Left ventricle myocardium superior (tissue), 1 donor: ENCODE measurements around the gene C9orf78. TPM values are rescaled to one million over a fixed set of nuclear protein-coding genes. Genes with fewer than 3 reads are reported as not detected.

Experiments used
- ATAC-seq: fragments of 200-7000 bp; cut with Tn5 transposase; one replicate; pipeline ENCODE4 v1.9.1; 2020; ENCODE audit warnings: mild to moderate bottlenecking, moderate library complexity
- DNase-seq: peaks from one replicate; pipeline ENCODE4 v3.0.0-alpha.2; 2020
- intact Hi-C: fragments of 100-400 bp; cut with micrococcal nuclease; formaldehyde crosslinking; loops from one replicate; pipeline ENCODE4 v1.11.0; 2022
- long read RNA-seq: library from polyadenylated mRNA; unstranded; transcript quantifications from one replicate; pipeline ENCODE4 v2.0.0, GENCODE V29; 2021
- total RNA-seq: library from RNA; stranded (reverse); fragmentation: NEBNext Ultra II Directional; extraction: Animal tissue kit (Norgen Biotek cat#: 25700); gene quantifications from one replicate; pipeline ENCODE4 v1.2.1, GENCODE V29; 2021
- donor health status: DM: no; HTN: yes; CAD: no; lungs with severe emphysema.

The C9orf78 gene, protein sequence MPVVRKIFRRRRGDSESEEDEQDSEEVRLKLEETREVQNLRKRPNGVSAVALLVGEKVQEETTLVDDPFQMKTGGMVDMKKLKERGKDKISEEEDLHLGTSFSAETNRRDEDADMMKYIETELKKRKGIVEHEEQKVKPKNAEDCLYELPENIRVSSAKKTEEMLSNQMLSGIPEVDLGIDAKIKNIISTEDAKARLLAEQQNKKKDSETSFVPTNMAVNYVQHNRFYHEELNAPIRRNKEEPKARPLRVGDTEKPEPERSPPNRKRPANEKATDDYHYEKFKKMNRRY
- 35.6 TPM for total RNA-seq
- long read RNA-seq, transcript C9orf78-201 (9 exons, 1,795 nt) = major isoform, 59 of 78 reads
- long read RNA-seq, partial matches to known transcripts = 5 of 78 reads
- long read RNA-seq, other reads (novel, unspliced or antisense) = 13 of 78 reads

DNA sequence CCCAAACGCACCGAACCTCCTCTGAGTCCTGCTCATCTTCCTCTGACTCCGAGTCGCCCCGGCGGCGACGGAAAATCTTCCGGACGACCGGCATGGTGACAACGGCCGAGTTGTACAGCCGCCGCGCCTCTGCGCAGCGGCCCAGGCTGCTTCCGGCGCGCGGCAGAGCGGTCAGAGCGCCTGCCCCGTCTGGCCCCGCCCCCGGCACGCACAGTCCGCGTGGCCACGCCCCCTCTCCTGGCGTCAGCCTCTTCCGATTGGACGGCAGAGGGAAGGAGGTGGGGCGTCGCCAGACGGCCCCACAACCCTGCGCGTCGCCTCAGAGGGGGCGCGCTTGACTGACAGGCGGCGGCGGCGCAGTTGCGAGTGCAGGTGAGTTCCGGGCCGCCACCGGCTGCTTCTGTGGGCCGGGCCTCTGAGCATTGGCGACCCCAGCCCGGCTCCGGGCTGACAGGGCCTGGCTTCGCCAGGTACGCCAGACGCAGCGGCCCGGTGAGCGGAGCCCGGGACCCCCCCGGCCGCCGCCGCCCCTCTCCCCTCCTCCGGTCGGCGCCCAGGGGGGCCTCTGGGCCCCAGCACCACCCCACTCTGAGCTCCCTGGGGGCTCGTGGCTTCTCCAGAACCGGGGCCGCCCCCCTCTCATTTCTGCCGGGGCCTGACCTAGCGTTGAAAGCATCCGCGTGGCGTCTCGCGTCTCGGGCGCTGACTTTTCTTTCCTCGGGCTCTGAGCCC lies at the start of gene C9orf78, which contains the start of gene USP20:
C9orf78 (minus strand) TSS at position 148 of the 732 bp plus-strand sequence; CDS start at position 94, 54 bp downstream.
USP20 (plus strand) TSS at position 331 of the 732 bp plus-strand sequence. CDS start 17,098 bp downstream, outside the sequence.
- intact Hi-C loops = no loop called here
- ATAC-seq (peak; percentile 100), DNase-seq (peak; percentile 99)

DNA sequence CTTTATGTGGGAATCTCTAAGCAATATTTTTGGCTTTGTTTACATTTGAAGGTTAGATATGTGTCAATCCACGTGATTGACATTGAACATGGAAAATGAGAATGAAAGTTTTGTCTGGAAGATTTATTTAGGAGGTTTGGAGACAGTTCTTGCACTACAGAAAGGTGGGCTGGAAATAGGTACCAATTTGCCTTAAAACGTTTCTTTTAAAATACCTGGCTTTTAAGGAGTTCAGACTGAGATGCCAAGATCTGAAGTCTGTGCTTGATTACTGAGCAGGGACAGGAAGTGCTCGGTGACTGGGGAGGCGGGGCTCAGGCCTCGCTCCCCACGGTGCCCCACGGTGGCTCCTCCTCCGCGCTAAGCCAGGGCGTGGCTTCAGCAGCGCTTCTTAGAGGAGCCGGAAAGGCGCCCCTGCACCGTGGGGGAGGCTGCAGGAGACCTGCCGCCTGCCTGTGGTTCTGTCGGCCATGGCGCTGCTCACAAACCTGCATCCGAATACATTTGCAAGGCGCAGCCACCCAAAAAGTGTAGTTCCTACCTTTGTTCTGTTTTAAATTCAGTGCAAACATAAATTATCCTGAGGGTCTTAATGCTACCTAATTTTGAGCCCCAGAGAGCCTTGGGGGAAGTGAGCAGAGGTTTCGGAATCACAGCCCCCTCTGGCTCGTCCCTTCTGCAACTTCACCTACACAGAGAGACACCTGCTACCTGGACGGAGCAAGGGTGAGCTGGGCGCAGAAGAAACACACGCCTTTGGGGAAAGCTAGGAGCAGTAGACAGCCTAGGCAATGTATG lies 49.3 kb upstream of the C9orf78 start:
- intact Hi-C loops = no loop called here
- DNase-seq = peak; percentile 93
- ATAC-seq = peak; percentile 83

DNA sequence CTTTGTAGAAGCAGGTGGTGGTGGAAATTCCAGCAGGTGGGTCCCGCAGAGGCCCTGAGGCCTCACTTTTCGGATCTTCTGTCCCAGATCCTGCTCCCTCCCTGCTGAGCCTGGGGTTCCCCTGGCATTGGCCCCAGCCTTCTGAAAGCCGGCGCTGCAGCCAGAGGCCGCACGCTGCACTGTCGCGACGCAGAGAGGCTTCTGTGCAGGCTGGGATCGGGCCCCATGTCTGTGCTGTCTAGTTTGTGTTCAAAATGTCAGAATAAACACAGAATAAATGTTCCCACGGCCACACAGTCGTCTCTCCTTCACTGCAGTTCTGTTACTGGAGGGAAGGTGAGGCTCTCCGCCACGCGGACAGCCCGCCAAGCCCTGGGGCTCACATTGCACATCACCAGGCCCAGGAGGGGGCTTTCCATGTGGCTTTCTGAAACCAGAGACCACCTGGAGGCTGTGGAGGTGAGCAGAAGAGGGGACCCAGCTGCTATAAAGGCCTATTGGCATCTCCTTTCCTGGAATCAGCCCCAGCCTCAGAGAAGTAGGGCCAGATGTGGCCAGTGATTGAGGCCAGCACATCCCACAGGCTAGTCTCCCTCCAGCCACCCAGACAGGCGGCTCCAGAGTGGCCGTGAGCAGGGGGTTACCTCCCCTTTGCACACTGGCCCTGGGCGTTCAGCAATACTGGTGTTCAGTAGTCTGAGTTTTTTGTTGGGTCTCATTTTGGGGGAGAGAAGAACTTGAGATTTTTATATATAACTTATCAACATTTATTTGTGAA lies 46.7 kb upstream of the C9orf78 start:
- no peak for ATAC-seq
- intact Hi-C loops = no loop called here
- no peak for DNase-seq

DNA sequence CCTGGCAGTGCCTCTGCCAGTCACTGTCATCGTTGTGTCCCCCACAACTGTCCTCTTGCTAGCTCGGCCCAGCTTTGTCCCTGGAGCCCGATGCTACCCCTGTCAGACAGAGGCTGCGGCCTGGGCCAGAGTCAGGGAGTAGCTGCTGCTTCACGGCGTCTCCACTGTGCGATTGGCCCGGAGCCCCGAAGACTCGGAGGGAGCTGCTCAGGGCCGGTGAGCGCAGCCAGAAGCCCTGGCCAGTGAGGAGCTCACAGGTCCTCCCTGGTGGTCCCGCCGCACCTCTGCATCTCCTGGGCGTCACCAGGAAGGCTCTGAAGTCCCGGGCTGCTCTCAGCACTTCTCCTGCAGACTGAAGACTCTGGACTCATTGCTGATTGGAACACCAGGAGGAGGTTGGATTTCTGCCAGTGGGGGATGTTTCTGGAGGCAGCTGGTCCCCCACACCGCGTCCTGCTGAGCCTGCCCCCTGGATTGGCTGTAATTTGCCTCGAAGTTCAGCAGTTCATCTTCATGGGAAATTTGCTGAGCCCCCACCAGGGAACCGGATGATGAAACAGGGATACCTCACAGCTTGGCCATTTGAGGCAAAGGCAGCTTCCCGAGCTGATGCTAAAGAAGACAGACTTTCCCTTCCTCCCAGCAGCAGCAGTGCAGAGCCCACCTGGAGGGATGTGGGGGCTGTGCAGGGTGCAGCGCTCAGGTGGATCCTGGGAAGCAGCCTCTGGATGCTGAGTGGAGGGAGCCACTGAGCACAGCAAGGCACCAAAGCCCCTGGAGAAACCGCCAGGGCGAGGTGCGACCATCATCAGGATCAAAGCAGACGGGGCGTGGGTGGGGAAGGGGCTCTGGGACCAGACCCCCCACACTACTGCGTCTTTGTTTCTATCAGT lies 45.8 kb upstream of the C9orf78 start:
- no peak for ATAC-seq
- intact Hi-C loops = no loop called here
- no peak for DNase-seq

DNA sequence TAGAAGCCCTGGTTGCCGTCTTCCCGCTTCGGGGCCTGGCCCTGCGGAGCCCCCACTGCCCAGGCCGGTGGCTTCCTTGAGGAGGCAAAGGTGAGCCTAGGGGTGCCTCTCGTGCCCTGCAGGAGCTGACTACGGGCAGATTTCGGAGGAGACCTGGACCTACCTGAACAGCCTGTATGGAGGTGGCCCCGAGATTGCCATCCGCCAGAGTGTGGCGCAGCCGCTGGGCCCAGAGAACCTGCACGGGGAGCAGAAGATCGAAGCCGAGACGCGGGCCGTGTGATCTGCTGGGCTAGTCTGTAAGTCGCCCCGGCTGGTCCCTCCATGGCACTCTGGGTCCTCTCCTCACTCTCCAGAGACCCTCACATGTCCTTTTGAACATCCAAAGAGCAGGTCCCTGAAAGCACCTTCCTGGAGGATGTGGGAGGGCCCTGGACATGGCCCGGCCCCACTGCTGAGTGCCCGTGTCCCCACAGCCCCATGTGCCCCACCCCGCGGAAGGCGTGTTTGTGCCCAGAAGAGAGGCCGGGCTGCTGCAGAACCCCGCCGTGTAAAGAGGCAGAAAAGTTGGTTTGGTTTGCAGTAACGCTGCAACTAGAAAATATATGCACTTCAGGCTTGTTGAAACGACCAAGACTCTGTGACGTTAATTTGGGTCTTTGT lies 45.0 kb upstream of the C9orf78 start:
- intact Hi-C loops = no loop called here
- ATAC-seq = no peak
- no peak for DNase-seq

DNA sequence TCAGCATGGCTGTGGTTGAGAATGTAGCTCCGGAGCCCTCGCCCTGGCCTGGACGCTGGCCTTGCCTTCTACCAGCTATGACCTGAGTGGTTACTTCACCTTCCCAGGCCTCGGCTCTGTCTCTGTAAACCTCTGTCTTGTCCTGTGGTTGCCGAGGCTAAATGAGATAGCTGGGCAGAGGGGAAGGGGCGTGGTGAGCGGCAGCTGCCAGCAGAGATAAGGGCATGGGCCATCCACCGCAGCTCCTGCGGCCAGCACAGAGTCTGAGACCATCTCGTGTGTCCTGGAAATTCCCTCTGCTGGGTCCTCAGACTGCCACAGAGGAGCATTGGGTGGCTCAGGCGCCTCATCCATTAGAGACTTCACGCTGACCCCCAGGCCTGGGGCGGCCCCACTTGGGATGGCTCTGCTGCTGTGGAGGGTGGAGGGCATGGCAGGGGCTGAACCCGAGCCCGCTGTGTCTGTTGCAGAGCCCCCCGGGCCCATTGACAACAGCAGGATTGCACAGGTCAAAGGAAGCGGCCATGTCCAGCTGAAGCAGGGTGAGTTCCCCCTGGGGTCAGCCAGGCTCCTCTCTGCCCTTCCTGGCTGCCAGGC lies 44.1 kb upstream of the C9orf78 start:
- no peak for ATAC-seq
- intact Hi-C loops = no loop called here
- no peak for DNase-seq

DNA sequence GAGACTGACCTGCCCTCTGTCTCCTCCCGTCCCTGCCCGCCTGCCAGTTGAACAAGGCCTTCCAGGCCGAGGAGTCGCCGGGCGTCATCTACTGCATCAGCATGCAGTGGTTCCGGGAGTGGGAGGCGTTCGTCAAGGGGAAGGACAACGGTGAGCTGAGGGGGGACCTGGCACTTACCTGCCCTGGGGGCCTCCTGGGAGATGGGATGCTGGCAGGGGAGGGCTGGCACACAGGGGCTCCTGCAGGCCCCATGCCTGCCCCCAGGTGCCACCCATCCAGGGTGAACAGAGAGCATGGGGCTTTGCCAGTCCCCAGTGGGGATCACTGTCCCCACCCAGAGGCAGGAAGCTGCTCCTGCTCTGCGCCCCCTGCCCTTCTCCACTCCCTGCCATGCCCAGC lies 43.2 kb upstream of the C9orf78 start:
- no peak for DNase-seq
- intact Hi-C loops = no loop called here
- no peak for ATAC-seq

DNA sequence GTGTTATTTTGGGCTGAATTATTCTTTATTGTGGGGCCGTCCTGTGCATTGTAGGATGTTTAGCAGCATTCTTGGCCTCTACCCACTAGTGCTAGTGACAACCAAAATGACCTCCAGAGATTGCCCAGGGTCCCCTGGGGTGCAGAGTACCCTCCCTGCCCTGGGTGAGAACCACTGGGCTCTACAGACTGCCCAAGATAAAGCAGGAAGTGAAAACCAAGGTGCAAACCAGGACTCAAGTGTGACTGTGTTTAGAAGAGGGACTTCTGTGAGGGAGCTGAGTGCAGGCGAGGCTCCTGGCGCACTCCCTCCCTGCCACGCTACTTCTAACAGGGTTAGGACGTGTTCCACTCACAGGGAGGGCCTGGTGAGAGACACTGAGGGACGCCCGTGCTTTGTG lies 41.7 kb upstream of the C9orf78 start:
- intact Hi-C loops = no loop called here
- ATAC-seq = no peak
- DNase-seq = no peak

DNA sequence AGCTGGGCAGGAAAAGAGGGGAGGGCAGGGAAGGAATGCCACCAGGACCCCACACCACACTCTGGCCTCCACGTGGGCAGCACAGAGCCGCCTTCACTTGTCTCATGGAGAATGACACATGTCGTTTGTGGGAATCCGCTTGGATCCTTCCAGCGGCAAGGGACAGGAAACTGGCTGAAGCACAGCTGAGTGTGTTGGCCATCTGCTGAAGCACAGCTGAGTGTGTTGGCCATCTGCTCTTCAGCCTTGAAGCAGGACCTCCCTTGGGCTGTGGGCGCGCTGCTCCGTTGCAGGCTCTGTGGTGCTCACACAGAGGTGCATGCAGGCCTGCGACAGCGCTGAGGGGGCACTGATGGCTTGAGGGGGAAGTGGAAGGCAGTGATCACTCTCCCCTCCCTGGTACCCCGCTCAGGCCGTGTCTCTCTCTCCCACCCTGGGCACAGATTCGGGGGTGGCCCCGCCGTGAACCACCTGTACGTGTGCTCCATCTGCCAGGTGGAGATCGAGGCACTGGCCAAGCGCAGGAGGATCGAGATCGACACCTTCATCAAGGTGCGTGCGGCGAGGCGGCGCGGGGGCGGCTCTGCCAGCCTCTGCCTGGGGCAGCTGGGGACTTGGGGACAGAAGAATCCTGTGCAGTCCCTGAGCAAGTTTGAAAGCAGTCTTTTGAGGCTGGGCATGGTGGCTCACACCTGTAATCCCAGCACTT lies 40.8 kb upstream of the C9orf78 start:
- no peak for ATAC-seq
- DNase-seq = no peak
- intact Hi-C loops = no loop called here

DNA sequence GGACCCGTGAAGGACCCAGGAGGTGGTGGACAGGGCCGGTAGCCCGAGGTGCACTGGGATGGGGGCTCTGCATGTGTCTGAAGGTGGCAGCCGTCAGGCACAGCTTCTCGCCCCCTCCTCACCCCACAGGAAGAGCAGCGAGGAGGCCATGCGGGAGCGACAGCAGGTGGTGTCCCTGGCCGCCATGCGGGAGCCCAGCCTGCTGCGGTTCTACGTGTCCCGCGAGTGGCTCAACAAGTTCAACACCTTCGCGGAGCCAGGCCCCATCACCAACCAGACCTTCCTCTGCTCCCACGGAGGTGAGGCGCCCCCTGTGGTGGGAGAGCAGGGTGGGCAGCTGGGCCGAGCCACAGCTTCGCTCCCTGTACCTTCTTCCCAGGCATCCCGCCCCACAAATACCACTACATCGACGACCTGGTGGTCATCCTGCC lies 40.1 kb upstream of the C9orf78 start:
- ATAC-seq = no peak
- DNase-seq = no peak
- intact Hi-C loops = no loop called here

DNA sequence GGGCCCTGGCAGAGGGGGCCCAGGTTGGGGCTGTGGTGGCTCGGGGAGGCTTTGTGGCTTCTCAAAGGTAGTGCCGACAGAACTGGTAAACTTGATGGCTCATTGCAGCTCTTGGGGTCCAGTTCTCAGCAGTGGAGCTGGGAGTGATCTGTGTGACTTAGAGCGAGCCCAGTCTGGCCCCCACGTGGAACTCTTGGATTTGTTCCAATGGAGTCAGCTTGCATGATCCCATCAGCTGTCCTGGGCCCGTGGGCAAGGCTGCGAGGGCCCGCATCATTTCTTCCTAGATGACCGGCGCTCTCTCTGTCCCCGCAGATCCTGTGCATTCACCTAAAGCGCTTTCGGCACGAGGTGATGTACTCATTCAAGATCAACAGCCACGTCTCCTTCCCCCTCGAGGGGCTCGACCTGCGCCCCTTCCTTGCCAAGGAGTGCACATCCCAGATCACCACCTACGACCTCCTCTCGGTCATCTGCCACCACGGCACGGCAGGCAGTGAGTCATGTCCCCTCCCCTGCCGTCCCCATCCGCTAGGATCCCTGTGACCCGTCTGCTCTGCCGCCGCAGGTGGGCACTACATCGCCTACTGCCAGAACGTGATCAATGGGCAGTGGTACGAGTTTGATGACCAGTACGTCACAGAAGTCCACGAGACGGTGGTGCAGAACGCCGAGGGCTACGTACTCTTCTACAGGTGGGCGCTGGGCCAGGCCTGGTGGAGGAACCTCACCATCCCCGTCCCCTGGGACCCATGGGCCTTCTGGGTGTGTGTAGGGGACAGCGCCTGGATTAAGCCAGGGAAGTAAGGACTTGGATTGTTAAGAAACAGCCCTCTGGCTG lies 39.4 kb upstream of the C9orf78 start:
- intact Hi-C loops = no loop called here
- no peak for ATAC-seq
- no peak for DNase-seq

DNA sequence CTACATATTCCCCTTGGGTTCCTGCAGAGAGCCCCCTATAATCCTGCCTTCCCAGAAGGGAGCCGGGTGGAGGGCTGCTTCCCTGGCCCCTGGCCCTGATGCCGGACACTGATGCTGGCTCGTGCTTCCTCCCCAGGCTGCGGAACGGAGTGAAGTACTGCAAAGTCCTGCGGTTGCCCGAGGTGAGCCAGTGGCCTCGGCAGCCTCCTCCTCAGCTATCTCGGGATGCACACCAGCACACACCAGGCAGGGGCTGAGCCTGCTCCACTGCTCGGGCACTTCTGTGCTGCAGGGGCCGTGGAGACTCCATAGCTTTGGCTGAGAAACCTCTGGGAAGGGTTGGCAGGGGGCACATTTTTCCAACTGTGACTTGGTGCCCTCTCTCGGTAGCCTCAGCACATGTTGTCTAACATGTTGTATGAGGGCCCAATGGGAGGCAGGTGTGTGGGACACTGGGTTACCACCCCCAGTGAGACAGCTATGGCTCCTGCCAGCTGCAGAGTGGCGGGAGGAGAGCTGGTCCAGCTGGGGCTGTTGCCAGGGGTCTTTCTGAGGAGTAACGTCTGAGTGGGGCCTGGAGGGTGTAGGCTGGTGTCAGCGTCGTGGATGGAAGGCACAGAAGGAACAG lies 38.6 kb upstream of the C9orf78 start:
- ATAC-seq (no peak), DNase-seq (no peak)
- intact Hi-C loops = no loop called here

DNA sequence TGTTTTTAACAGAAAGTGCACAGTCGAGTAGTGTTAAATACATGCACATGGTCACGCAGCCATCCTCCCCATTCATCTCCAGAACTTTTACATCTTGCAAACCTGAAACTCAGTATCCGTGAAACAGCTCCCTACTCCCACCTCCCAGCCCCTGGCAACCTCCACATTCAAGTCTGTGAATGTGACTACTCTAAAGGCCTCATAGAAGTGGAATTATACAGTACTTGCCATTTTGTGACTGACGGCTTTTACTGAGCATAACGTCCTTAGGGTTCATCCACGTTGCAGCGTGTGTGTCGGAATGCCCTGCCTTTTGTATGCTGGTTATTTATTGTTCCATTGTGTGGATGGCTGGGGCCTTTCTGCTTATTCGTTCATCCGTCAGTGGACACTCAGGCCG lies 36.0 kb upstream of the C9orf78 start:
- DNase-seq (no peak), ATAC-seq (no peak)
- intact Hi-C loops = no loop called here

DNA sequence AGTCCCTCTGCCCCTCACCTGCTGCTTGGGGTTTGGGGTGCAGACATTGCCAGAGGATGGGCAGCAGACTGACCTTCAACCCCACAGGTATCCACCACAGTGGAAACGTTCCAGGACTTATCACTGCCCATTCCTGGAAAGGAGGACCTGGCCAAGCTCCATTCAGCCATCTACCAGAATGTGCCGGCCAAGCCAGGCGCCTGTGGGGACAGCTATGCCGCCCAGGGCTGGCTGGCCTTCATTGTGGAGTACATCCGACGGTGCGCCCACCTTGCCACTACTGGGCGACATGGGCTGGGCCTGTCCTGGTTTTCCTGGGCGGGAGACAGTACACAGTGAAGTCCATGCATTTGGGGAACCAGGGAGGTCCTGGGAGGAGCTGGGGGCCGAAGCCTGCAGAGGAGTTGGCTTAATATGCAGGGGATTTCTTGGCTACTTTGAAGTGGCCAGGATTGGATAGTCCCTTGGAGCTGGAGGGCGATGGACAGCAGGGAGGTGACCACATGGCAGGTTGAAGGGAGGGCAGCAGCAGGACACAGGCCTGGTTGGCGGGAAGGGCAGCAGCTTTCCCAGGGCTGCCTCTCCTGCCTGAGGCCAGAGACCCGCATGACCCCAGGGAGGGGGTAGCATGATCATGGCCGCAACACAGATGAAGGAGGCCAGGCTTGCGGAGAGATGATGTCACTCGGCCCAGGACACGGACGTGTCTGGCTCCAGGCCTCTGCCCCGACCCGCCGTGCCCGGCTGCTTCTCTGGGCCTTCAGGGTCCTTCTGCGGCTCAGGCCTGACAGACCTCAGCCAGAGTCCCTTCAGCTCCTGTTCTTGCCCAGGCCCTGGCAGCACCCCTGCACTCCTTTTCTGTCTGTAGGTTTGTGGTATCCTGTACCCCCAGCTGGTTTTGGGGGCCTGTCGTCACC lies 34.8 kb upstream of the C9orf78 start:
- intact Hi-C loops = no loop called here
- peak; percentile 58 for ATAC-seq
- no peak for DNase-seq
